ENCODE measurements around the gene TIMM21.

TIMM21 gene

GRCh38 chr18:74194691-74195090 lies 46.4 kb downstream of the TIMM21 start:
- no peak for DNase-seq (ENCODE audit: low spot score)

- DNase-seq (ENCODE audit: low spot score) = peak; percentile 87
Observed at GRCh38 chr18:74196220-74197119, 48.1 kb downstream of the TIMM21 start.

- DNase-seq (ENCODE audit: low spot score) = no peak
Observed at GRCh38 chr18:74197705-74198341, 49.5 kb downstream of the TIMM21 start.

GRCh38 chr18:74198453-74198852 lies 50.1 kb downstream of the TIMM21 start:
- no peak for DNase-seq (ENCODE audit: low spot score)

- no peak for DNase-seq (ENCODE audit: low spot score)
Observed at GRCh38 chr18:74200780-74201179, 52.5 kb downstream of the TIMM21 start.

GRCh38 chr18:74203811-74204210 lies 55.5 kb downstream of the TIMM21 start:
- DNase-seq (ENCODE audit: low spot score) = no peak

GRCh38 chr18:74204526-74205152 lies 56.3 kb downstream of the TIMM21 start:
- DNase-seq (ENCODE audit: low spot score) = no peak

Data from NAMALWA (cell line).